Peyer's patch (tissue), 4 donors: ENCODE data around the gene MLXIPL. TPM values are rescaled to one million over a fixed set of nuclear protein-coding genes. Genes with fewer than 3 reads are reported as not detected.

Experiments
- DNase-seq, 3 donors: peaks; one replicate each; pipeline ENCODE4 v3.0.0-alpha.2; 2017 to 2019
- H3K27ac ChIP-seq, 4 donors: fragments of 200-600 bp; sonication (generic); one replicate each; pipeline ENCODE4 v1.5.1; 2016 to 2019
- H3K27me3 ChIP-seq, 2 donors: fragments of 200-600 bp; sonication (generic); one replicate each; pipeline ENCODE4 v1.5.1; 2019
- H3K36me3 ChIP-seq, 3 donors: fragments of 200-600 bp; sonication (generic); one replicate each; pipeline ENCODE4 v1.5.1; 2016 to 2019
- H3K4me1 ChIP-seq, 4 donors: fragments of 200-600 bp; sonication (generic); one replicate each; pipeline ENCODE4 v1.5.1; 2016 to 2019
- H3K4me3 ChIP-seq, 4 donors: fragments of 200-600 bp; sonication (generic); 1 replicate in 3 of 4; 2 replicates in 1 of 4; pipeline ENCODE4 v1.5.1; 2016 to 2019; ENCODE audit warnings: mild to moderate bottlenecking in 1 of 4
- H3K9me3 ChIP-seq, 4 donors: fragments of 200-600 bp; sonication (generic); one replicate each; pipeline ENCODE4 v1.5.1; 2016 to 2019; ENCODE audit warnings: mild to moderate bottlenecking in 1 of 4
- POLR2A ChIP-seq, 2 donors: fragments of 450-650 bp; IDR thresholded peaks; one replicate each; pipeline ENCODE4 v1.5.1; 2017; ENCODE audit warnings: antibody characterized with exemption in 2 of 2, mild to moderate bottlenecking in 2 of 2, moderate library complexity in 2 of 2
- total RNA-seq, 4 donors: library from RNA; depleted of rRNA; stranded (reverse); fragments of >200 nt; gene quantifications; one replicate each; pipeline ENCODE4 v1.1.0, GENCODE V29; 2016
- TF ChIP-seq, protein P1 (sequence below), 6 experiments: fragments of 450-650 bp in 4 of 6; fragments of 200-600 bp in 2 of 6; sonication (generic) in 1 of 6; IDR thresholded peaks; one replicate each; pipeline ENCODE4 v1.5.1; 2017 to 2019; ENCODE audit warnings: antibody characterized with exemption in 6 of 6, mild to moderate bottlenecking in 3 of 6, moderate library complexity in 1 of 6

MLXIPL gene
- total RNA-seq, 4 donors from 2014 or later, result 114 to 465 (median 293) TPM

DNA sequence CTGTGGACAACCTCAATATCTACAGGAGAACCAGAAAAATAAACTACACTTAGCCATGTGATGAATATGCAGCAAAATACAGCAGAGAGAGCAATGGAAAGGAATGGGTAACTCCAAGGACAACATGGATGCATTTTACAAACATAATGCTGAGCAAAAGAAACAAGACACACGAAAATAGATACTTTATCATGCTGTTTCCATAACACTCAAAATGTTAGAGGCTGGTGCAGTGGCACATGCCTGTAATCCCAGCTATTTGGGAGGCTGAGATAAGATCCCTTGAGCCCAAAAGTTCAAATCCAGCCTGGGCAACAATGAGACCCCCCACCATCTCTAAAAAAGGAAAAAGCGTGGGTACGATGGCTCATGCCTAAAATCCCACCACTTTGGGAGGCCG is 75.1 kb downstream of the MLXIPL start:
- Histone ChIP-seq H3K27me3 (no peaks in the 10 kb centered on the region), H3K4me3 (no peak overlapping the region), H3K27ac (no peak overlapping the region), H3K36me3 (peaks cover 0 to 92% (median 0%) of the 10 kb centered on the region in 3 donors), H3K9me3 (no peaks in the 10 kb centered on the region), H3K4me1 (peaks cover 0 to 7% (median 0%) of the 10 kb centered on the region in 4 donors)
- DNase-seq, result no peak
- TF ChIP-seq, protein P1, sequence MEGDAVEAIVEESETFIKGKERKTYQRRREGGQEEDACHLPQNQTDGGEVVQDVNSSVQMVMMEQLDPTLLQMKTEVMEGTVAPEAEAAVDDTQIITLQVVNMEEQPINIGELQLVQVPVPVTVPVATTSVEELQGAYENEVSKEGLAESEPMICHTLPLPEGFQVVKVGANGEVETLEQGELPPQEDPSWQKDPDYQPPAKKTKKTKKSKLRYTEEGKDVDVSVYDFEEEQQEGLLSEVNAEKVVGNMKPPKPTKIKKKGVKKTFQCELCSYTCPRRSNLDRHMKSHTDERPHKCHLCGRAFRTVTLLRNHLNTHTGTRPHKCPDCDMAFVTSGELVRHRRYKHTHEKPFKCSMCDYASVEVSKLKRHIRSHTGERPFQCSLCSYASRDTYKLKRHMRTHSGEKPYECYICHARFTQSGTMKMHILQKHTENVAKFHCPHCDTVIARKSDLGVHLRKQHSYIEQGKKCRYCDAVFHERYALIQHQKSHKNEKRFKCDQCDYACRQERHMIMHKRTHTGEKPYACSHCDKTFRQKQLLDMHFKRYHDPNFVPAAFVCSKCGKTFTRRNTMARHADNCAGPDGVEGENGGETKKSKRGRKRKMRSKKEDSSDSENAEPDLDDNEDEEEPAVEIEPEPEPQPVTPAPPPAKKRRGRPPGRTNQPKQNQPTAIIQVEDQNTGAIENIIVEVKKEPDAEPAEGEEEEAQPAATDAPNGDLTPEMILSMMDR (IDR thresholded peaks at IDR 0.05), result no peak
- no peak for TF ChIP-seq POLR2A (IDR thresholded peaks at IDR 0.05)

DNA sequence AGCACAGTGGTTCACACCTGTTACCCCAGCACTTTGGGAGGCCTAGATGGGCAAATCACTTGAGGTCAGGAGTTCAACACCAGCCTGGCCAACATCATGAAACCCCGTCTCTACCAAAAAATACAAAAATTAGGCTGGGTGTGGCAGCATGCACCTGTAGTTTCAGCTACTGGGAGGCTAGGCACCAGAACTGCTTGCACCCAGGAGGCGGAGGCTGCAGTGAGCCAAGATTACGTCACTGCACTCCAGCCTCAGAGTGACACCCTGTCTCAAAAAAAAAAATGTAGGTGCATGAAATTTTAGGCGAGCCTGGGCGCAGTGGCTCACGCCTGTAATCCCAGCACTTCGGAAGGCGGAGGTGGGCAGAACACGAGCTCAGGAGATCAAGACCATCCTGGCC is 76.5 kb downstream of the MLXIPL start:
- H3K36me3 ChIP-seq, result peaks cover 0 to 92% (median 0%) of the 10 kb centered on the region in 3 donors
- H3K4me1 ChIP-seq, result peaks cover 0 to 5% (median 0%) of the 10 kb centered on the region in 4 donors
- H3K4me3 ChIP-seq, result no peak overlapping the region
- DNase-seq, result no peak
- H3K27ac ChIP-seq, result no peak overlapping the region
- no peaks in the 10 kb centered on the region for H3K9me3 ChIP-seq
- H3K27me3 ChIP-seq, result no peaks in the 10 kb centered on the region
- TF ChIP-seq, protein P1 (IDR thresholded peaks at IDR 0.05), result no peak
- no peak for TF ChIP-seq POLR2A (IDR thresholded peaks at IDR 0.05)

DNA sequence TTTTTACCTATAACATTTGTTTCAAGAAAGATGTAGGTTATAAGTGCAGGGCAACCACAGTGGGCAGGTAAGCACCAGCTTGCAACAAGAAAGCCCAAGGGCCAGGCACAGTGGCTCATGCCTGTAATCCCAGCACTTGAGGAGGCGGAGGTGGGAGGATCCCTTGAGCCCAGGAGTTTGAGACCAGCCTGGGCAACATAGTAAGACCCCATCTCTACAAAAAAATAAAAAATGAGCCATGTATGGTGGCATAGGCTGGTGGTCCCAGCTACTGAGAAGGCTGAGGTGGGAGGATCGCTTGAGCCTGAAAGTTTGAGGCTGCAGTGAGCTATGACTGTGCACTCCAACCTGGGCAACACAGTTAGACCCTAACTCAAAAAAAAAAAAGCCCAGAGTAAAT is 79.6 kb downstream of the MLXIPL start:
- H3K9me3 ChIP-seq, result no peaks in the 10 kb centered on the region
- peaks cover 0 to 5% (median 0%) of the 10 kb centered on the region in 4 donors for H3K4me1 ChIP-seq
- no peaks in the 10 kb centered on the region for H3K27me3 ChIP-seq
- DNase-seq, result no peak
- no peak for TF ChIP-seq POLR2A (IDR thresholded peaks at IDR 0.05)
- TF ChIP-seq, protein P1 (IDR thresholded peaks at IDR 0.05), result no peak
- peaks cover 0 to 92% (median 0%) of the 10 kb centered on the region in 3 donors for H3K36me3 ChIP-seq
- no peak overlapping the region for H3K4me3 ChIP-seq
- no peak overlapping the region for H3K27ac ChIP-seq

Other genes starting within 250 kb of the MLXIPL start
- gene FZD9, start 190.7 kb downstream of the MLXIPL start, total RNA-seq, result 1 to 10 TPM in 2 of 4 donors, under 1 TPM in 1, not detected in 1; 0.88 to 3.8 (median 1.2) TPM
- gene BAZ1B, start 102.2 kb downstream of the MLXIPL start, total RNA-seq, result 100 to 1,000 TPM in 1 of 4 donors, 10 to 100 TPM in 3; 38.6 to 162 (median 52.6) TPM
- 10 to 100 TPM; 63.5 to 73.4 (median 70.6) TPM for gene BCL7B, start 66.8 kb downstream of the MLXIPL start, total RNA-seq
- gene TBL2, start 45.9 kb downstream of the MLXIPL start, total RNA-seq, result 10 to 100 TPM; 35.6 to 61.9 (median 46.1) TPM
- 1 to 10 TPM in 3 of 4 donors, not detected in 1; 1.1 to 6.3 (median 5.0) TPM for gene VPS37D, start 43.3 kb upstream of the MLXIPL start, total RNA-seq
- gene DNAJC30, start 58.9 kb upstream of the MLXIPL start, total RNA-seq, result 1 to 10 TPM; 1.7 to 8.1 (median 5.6) TPM
- 10 to 100 TPM; 34.5 to 48.7 (median 44.1) TPM for gene BUD23, start 59.1 kb upstream of the MLXIPL start, total RNA-seq
- 10 to 100 TPM in 3 of 4 donors, 1 to 10 TPM in 1; 5.6 to 27.3 (median 23.3) TPM for gene STX1A, start 95.1 kb upstream of the MLXIPL start, total RNA-seq
- 100 to 1,000 TPM in 2 of 4 donors, 10 to 100 TPM in 2; 65.9 to 156 (median 98.5) TPM for gene ABHD11, start 114.3 kb upstream of the MLXIPL start, total RNA-seq
- 100 to 1,000 TPM in 3 of 4 donors, 10 to 100 TPM in 1; 55.3 to 944 (median 831) TPM for gene CLDN3, start 145.7 kb upstream of the MLXIPL start, total RNA-seq
- gene CLDN4, start 206.5 kb upstream of the MLXIPL start, total RNA-seq, result 100 to 1,000 TPM in 3 of 4 donors, 10 to 100 TPM in 1; 83.3 to 551 (median 450) TPM
- 10 to 100 TPM in 2 of 4 donors, 1 to 10 TPM in 2; 2.1 to 20.4 (median 11.7) TPM for gene METTL27, start 218.0 kb upstream of the MLXIPL start, total RNA-seq
- not detected for gene TMEM270, start 236.6 kb upstream of the MLXIPL start, total RNA-seq